ENCODE data around the gene MEP1B. TPM values are rescaled to one million over a fixed set of nuclear protein-coding genes. Genes with fewer than 3 reads are reported as not detected.

The MEP1B gene
- total and polyA plus RNA-seq, 9 donors: 0.12 to 0.25 (median 0.15) TPM; not detected in 5

GRCh38 chr18:32243358-32243757 lies 53.5 kb downstream of the MEP1B start:
- Histone ChIP-seq H3K4me3 (ENCODE audit: low read length) (no peak overlapping the region), H3K36me3 (ENCODE audit: control insufficient read depth, insufficient read depth, low read length) (no peaks in the 10 kb centered on the region), H3K27ac (ENCODE audit: low read length) (no peak overlapping the region), H3K27me3 (ENCODE audit: control insufficient read depth, insufficient read depth, low read length) (no peaks in the 10 kb centered on the region), H3K9me3 (replicated peaks; ENCODE audit: control insufficient read depth, low read depth, low read length) (no peaks in the 10 kb centered on the region), H3K4me1 (ENCODE audit: control insufficient read depth, insufficient read depth, low read length) (no peaks in the 10 kb centered on the region)
- no peak for DNase-seq
- 80% methylated on average over 5 of the region's 6 CpGs for WGBS (ENCODE audit: insufficient coverage)

GRCh38 chr18:32244881-32245280 lies 55.0 kb downstream of the MEP1B start:
- Histone ChIP-seq H3K27ac (ENCODE audit: low read length) (no peak overlapping the region), H3K4me1 (ENCODE audit: control insufficient read depth, insufficient read depth, low read length) (no peaks in the 10 kb centered on the region), H3K36me3 (ENCODE audit: control insufficient read depth, insufficient read depth, low read length) (no peaks in the 10 kb centered on the region), H3K4me3 (ENCODE audit: low read length) (no peak overlapping the region), H3K27me3 (ENCODE audit: control insufficient read depth, insufficient read depth, low read length) (no peaks in the 10 kb centered on the region), H3K9me3 (replicated peaks; ENCODE audit: control insufficient read depth, low read depth, low read length) (no peaks in the 10 kb centered on the region)
- WGBS (ENCODE audit: insufficient coverage): 30% methylated on average over 3 of the region's 5 CpGs
- DNase-seq: no peak

- Histone ChIP-seq H3K27ac (ENCODE audit: low read length) (no peak overlapping the region), H3K9me3 (replicated peaks; ENCODE audit: control insufficient read depth, low read depth, low read length) (no peaks in the 10 kb centered on the region), H3K27me3 (ENCODE audit: control insufficient read depth, insufficient read depth, low read length) (no peaks in the 10 kb centered on the region), H3K36me3 (ENCODE audit: control insufficient read depth, insufficient read depth, low read length) (no peaks in the 10 kb centered on the region), H3K4me3 (ENCODE audit: low read length) (no peak overlapping the region), H3K4me1 (ENCODE audit: control insufficient read depth, insufficient read depth, low read length) (no peaks in the 10 kb centered on the region)
- DNase-seq: no peak
- WGBS (ENCODE audit: insufficient coverage): 56% methylated on average over 2 of the region's 8 CpGs
Measured at GRCh38 chr18:32249147-32249929, 59.5 kb downstream of the MEP1B start.

GRCh38 chr18:32251466-32251865 lies 61.6 kb downstream of the MEP1B start:
- Histone ChIP-seq H3K36me3 (ENCODE audit: control insufficient read depth, insufficient read depth, low read length) (no peaks in the 10 kb centered on the region), H3K4me1 (ENCODE audit: control insufficient read depth, insufficient read depth, low read length) (no peaks in the 10 kb centered on the region), H3K9me3 (replicated peaks; ENCODE audit: control insufficient read depth, low read depth, low read length) (no peaks in the 10 kb centered on the region), H3K27ac (ENCODE audit: low read length) (no peak overlapping the region), H3K27me3 (ENCODE audit: control insufficient read depth, insufficient read depth, low read length) (no peaks in the 10 kb centered on the region), H3K4me3 (ENCODE audit: low read length) (no peak overlapping the region)
- no peak for DNase-seq
- WGBS (ENCODE audit: insufficient coverage): no CpG with 5 or more reads among the region's 3 CpGs

GRCh38 chr18:32252141-32252860 lies 62.5 kb downstream of the MEP1B start:
- no peaks in the 10 kb centered on the region for H3K27me3 ChIP-seq (ENCODE audit: control insufficient read depth, insufficient read depth, low read length)
- H3K36me3 ChIP-seq (ENCODE audit: control insufficient read depth, insufficient read depth, low read length): no peaks in the 10 kb centered on the region
- no peak overlapping the region for H3K4me3 ChIP-seq (ENCODE audit: low read length)
- WGBS (ENCODE audit: insufficient coverage): 81% methylated on average over 3 of the region's 8 CpGs
- H3K4me1 ChIP-seq (ENCODE audit: control insufficient read depth, insufficient read depth, low read length): no peaks in the 10 kb centered on the region
- no peak overlapping the region for H3K27ac ChIP-seq (ENCODE audit: low read length)
- no peak for DNase-seq
- no peaks in the 10 kb centered on the region for H3K9me3 ChIP-seq (replicated peaks; ENCODE audit: control insufficient read depth, low read depth, low read length)

GRCh38 chr18:32255570-32255969 lies 65.7 kb downstream of the MEP1B start:
- Histone ChIP-seq H3K27ac (ENCODE audit: low read length) (no peak overlapping the region), H3K9me3 (replicated peaks; ENCODE audit: control insufficient read depth, low read depth, low read length) (no peaks in the 10 kb centered on the region), H3K36me3 (ENCODE audit: control insufficient read depth, insufficient read depth, low read length) (no peaks in the 10 kb centered on the region), H3K4me3 (ENCODE audit: low read length) (no peak overlapping the region), H3K4me1 (ENCODE audit: control insufficient read depth, insufficient read depth, low read length) (no peaks in the 10 kb centered on the region), H3K27me3 (ENCODE audit: control insufficient read depth, insufficient read depth, low read length) (no peaks in the 10 kb centered on the region)
- DNase-seq: no peak
- WGBS (ENCODE audit: insufficient coverage): 93% methylated on average over 1 of the region's 3 CpGs

- WGBS (ENCODE audit: insufficient coverage): 92% methylated on average over 2 of the region's 5 CpGs
- no peak for DNase-seq
Measured at GRCh38 chr18:32257084-32257785, 67.4 kb downstream of the MEP1B start.

GRCh38 chr18:32258148-32258547 lies 68.3 kb downstream of the MEP1B start:
- H3K9me3 ChIP-seq (replicated peaks; ENCODE audit: control insufficient read depth, low read depth, low read length): no peaks in the 10 kb centered on the region
- no peaks in the 10 kb centered on the region for H3K36me3 ChIP-seq (ENCODE audit: control insufficient read depth, insufficient read depth, low read length)
- H3K27ac ChIP-seq (ENCODE audit: low read length): no peak overlapping the region
- no peak overlapping the region for H3K4me3 ChIP-seq (ENCODE audit: low read length)
- no peak for DNase-seq
- H3K4me1 ChIP-seq (ENCODE audit: control insufficient read depth, insufficient read depth, low read length): no peaks in the 10 kb centered on the region
- no CpG with 5 or more reads among the region's 2 CpGs for WGBS (ENCODE audit: insufficient coverage)
- no peaks in the 10 kb centered on the region for H3K27me3 ChIP-seq (ENCODE audit: control insufficient read depth, insufficient read depth, low read length)

More at GRCh38 chr18:32257084-32257785, 67.4 kb downstream of the MEP1B start:
- H3K27ac ChIP-seq (ENCODE audit: low read length): no peak overlapping the region
- no peaks in the 10 kb centered on the region for H3K4me1 ChIP-seq (ENCODE audit: control insufficient read depth, insufficient read depth, low read length)
- no peak overlapping the region for H3K4me3 ChIP-seq (ENCODE audit: low read length)
- no peaks in the 10 kb centered on the region for H3K36me3 ChIP-seq (ENCODE audit: control insufficient read depth, insufficient read depth, low read length)
- H3K27me3 ChIP-seq (ENCODE audit: control insufficient read depth, insufficient read depth, low read length): no peaks in the 10 kb centered on the region
- H3K9me3 ChIP-seq (replicated peaks; ENCODE audit: control insufficient read depth, low read depth, low read length): no peaks in the 10 kb centered on the region

- Histone ChIP-seq H3K27me3 (ENCODE audit: control insufficient read depth, insufficient read depth, low read length) (no peaks in the 10 kb centered on the region), H3K9me3 (replicated peaks; ENCODE audit: control insufficient read depth, low read depth, low read length) (no peaks in the 10 kb centered on the region)
- no CpG with 5 or more reads among the region's 5 CpGs for WGBS (ENCODE audit: insufficient coverage)
Measured at GRCh38 chr18:32258558-32259204, 68.8 kb downstream of the MEP1B start.

GRCh38 chr18:32259553-32259952 lies 69.7 kb downstream of the MEP1B start:
- no peak overlapping the region for H3K4me3 ChIP-seq (ENCODE audit: low read length)
- no peak overlapping the region for H3K27ac ChIP-seq (ENCODE audit: low read length)
- no peak for DNase-seq
- no peaks in the 10 kb centered on the region for H3K9me3 ChIP-seq (replicated peaks; ENCODE audit: control insufficient read depth, low read depth, low read length)
- H3K36me3 ChIP-seq (ENCODE audit: control insufficient read depth, insufficient read depth, low read length): no peaks in the 10 kb centered on the region
- no CpG with 5 or more reads among the region's 6 CpGs for WGBS (ENCODE audit: insufficient coverage)
- no peaks in the 10 kb centered on the region for H3K27me3 ChIP-seq (ENCODE audit: control insufficient read depth, insufficient read depth, low read length)
- no peaks in the 10 kb centered on the region for H3K4me1 ChIP-seq (ENCODE audit: control insufficient read depth, insufficient read depth, low read length)

More at GRCh38 chr18:32258558-32259204, 68.8 kb downstream of the MEP1B start:
- Histone ChIP-seq H3K4me1 (ENCODE audit: control insufficient read depth, insufficient read depth, low read length) (no peaks in the 10 kb centered on the region), H3K36me3 (ENCODE audit: control insufficient read depth, insufficient read depth, low read length) (no peaks in the 10 kb centered on the region), H3K27ac (ENCODE audit: low read length) (no peak overlapping the region), H3K4me3 (ENCODE audit: low read length) (no peak overlapping the region)
- no peak for DNase-seq

Measured in muscle of leg (tissue), 11 donors.